ENCODE results near the gene DLX5.
A peak's percentile ranks its signal among the peaks of the same experiment; 100 is the strongest.
"Not testable (repeated sequence)": the region's sequence is repeated elsewhere in the genome, so short reads cannot be mapped to it uniquely, and the experiment has no call there.

Gene DLX5

DNA sequence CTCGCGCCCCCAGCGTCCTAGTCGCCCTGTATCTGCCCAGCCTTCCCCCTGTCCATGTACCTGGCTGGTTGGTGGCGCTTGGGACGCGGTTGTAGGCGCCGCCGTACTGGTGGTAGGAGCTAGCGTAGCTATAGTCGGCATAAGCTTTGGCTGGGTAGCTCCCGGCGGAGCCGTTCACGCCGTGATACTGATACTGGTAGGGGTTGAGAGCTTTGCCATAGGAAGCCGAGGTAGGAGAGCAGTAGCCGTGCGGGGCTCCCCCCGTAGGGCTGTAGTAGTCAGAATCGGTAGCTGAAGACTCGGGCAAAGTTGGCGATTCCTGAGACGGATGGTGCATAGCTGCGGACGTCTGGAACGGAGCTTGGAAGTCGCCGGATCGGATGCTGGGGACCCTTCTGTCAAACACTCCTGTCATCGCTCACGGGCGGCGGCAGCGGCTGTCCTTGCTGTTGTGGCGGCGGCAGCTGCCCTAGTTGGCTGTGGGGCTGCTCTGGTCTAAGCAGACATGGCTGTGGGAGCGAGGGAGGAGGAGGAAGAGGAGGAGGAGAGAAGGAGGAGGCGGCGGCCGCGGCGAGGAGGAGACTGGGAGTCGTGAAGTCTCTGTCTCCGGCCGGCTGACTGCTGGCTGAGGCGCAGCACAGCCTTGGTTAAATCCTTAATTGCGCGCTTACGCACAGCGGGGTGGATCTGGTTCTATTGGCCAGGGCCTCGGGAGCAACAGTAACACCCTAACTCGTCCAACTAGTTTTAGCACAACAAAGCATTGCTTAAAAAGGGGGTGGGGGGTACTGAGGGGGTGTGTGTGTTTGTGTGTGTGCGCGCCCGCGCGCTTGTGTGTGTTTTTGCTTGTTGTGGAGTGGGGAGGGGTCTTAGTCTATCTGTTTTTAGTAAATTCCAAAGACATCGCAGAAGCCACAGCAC lies at the start of gene DLX5:
DLX5 (minus strand) TSS at position 623 of the 921 bp plus-strand sequence; CDS start at position 415, 208 bp downstream.
- H3K4me3 ChIP-seq (ENCODE audit: low read depth, low read length) = peak within 1 kb of the TSS; percentile 13

DNA sequence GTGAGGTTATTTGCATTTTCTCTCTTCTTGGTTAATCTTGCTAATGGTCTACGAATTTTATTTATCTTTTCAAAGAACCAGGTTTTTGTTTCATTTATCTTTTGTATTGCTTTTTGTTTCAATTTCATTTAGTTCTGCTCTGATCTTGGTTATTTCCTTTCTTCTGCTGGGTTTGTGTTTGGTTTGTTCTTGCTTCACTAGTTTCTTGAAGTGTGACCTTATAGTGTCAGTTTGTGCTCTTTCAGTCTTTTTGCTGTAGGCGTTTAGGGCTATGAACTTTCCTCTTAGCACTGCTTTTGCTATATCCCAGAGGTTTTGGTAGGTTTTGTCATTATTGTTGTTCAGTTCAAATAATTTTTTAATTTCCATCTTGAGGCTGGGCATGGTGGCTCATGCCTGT lies 47.4 kb upstream of the DLX5 start:
- not testable (repeated sequence) for H3K4me3 ChIP-seq (ENCODE audit: low read depth, low read length)

DNA sequence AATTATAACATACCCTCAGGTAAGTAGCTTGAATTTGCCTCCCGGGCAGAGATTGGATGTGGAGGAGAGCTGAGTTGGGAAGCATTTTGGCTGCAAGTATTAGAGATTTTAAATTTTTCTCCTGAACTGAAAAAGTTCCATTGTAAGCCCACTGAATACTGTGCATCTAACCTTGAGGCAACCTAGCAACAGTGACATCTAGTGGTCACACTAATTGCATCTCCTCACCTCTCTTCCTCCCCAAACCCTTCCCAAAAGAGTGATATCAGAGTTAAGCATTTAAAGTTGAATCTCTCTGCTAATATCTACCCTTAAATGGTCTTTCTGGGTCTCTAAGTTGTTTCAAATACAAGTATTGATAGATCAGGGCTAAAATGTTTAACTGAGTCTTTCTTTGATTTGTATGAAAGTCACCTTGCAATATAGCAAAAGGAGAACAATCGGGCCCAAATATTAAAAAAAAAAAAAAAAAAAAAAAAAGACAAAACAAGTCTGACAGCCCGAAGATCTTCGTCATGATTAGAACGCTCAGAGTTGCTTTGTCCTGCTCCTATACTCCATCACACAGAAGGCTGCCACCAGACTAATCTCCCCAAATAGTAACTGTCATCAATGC lies 40.4 kb upstream of the DLX5 start:
- H3K4me3 ChIP-seq (ENCODE audit: low read depth, low read length) = no peak overlapping the region

DNA sequence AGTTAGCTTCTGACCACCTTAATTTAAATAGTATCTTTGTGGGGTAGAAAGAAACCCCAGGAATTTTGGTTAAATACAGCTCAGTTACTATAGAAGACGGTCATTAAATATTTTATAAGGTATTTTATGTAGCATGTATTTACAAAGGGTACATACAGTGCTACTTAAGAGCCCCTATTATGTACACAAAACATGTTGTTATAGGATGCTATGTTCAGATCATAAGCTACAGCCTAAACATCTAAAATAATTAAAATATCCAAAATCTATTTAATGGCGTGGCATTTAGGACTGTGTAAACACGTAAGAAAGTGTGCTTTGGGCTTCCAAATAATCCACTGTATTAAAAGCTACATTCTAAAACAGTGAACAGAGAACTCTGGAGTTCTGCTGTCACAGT lies 39.4 kb upstream of the DLX5 start:
- no peak overlapping the region for H3K4me3 ChIP-seq (ENCODE audit: low read depth, low read length)

GRCh38 chr7:97043281-97043680 lies 18.6 kb upstream of the DLX5 start:
- no peak overlapping the region for H3K4me3 ChIP-seq (ENCODE audit: low read depth, low read length)

DNA sequence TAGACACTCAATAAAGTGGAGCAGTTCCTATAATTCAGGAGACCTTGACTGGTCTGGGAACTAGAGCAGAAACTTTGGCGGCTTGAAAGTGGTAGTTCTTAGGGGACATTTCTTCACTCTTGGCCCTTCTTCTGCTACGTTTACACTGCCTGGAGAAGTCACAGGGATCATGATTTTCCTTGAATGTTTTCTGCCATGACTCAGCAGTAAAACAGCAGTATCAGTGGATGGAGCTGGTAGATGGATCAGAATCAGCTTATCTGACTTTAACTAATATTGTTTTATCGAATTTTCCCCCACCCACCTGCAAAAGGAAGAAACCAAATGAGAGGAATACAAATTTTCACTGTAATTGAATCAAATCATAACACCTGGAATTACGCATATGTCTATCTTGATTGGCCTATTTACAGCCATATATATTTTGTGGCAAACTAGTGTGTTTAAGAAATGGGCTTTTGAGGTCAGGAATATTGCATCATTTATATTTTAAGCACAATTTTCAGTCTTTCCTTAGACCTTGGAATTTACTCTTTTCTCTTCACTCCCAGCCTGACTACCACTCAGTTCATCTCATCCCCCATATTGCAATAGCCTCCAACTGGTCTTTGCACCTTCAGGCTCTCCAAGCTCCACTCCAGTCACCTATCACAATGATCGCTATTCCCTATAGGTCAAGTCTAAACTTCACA lies 14.9 kb upstream of the DLX5 start:
- H3K4me3 ChIP-seq (ENCODE audit: low read depth, low read length) = no peak overlapping the region

DNA sequence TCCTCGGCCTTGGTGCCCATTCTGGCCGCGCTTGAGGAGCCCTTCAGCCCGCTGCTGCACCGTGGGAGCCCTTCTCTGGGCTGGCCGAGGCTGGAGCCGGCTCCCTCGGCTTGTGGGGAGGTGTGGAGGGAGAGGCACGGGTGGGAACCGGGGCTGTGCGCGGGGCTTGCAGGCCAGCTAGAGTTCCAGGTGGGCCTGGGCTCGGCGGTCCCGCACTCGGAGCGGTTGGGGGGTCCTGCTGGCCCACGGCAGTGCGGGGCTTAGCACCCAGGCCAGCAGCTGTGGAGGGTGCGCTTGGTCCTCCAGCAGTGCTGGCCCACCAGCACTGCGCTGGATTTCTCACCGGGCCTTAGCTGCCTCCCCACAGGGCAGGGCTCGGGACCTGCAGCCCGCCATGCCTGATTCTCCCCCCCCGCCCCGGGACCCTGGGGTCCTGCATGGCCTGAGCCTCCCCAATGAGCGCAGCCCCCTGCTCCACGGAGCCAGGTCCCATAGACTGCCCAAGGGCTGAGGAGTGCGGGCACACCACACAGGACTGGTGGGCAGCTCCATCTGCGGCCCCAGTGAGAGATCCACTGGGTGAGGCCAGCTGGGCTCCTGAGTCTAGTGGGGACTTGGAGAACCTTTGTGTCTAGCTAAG lies 9.7 kb upstream of the DLX5 start:
- H3K4me3 ChIP-seq (ENCODE audit: low read depth, low read length) = not testable (repeated sequence)

DNA sequence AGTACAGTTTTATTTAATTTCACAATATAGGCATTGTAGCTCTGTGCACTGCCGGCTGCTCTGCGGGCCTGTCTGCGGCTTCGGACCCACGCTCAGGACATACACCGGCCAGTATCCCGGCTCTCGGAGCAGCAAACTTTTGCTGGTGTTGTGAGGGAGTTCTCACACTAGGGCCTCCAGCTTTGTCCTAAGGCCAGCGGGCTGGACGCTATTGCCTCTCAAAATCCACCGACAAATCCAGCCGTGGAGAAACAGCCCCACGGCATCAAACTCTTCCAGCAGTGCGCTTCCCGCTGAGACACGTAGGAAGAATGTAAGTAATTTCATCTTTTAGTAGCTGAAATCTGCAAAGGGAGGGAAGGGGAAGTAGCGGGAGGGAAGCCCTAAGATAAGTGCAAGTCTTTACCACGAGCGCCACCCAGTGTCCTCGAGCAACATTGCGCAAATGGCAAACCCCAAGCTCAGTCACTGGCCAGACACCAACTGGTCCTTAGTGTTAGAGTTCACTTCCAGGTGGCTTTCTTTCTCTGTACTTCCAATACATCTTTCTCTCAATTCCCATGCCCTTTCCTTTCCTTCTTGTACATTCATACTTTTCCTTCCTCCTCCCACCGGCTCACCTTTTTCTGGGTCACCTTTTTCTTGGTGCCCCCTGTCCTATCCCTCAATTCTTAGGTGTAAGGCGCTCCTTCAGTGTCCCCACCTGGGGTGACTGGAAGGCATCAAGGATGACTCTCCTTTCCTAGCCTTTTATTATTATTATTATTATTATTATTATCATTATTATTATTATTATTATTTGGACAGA lies 3.0 kb upstream of the DLX5 start:
- no peak overlapping the region for H3K4me3 ChIP-seq (ENCODE audit: low read depth, low read length)

DNA sequence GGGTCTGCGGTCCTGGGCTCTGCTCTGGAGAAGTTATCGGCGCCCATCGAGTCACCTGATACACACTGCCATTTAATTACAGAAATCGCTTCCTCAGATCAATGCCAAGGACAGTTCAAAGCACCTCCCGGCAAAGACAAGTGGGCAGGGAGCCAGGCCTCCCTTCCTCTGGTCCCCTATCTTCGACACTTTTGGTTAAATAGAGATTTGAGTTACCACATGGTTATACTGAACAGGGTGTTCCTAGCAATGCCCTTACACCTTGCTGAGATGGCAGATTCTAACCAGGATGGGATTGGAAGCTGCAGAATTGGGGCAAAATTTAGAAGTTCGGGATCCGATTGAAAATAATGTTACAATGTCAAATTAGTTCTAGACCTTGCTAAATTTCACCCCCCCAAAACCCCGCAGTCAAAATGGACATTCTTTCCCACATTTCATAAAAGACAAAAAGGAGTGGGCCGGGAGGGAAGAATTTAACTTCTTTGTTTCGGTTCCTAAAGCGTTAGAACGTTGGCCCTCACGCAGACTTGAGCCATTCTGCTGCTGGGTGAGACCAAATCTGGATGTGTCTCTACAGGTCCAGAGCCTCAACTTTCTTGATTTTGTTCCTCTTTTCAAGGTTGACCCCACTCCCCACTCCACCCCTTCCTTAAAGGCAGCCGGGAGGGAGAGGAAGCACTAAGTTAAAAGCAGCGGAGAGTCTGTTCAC lies 2.2 kb upstream of the DLX5 start:
- H3K4me3 ChIP-seq (ENCODE audit: low read depth, low read length) = no peak overlapping the region

DNA sequence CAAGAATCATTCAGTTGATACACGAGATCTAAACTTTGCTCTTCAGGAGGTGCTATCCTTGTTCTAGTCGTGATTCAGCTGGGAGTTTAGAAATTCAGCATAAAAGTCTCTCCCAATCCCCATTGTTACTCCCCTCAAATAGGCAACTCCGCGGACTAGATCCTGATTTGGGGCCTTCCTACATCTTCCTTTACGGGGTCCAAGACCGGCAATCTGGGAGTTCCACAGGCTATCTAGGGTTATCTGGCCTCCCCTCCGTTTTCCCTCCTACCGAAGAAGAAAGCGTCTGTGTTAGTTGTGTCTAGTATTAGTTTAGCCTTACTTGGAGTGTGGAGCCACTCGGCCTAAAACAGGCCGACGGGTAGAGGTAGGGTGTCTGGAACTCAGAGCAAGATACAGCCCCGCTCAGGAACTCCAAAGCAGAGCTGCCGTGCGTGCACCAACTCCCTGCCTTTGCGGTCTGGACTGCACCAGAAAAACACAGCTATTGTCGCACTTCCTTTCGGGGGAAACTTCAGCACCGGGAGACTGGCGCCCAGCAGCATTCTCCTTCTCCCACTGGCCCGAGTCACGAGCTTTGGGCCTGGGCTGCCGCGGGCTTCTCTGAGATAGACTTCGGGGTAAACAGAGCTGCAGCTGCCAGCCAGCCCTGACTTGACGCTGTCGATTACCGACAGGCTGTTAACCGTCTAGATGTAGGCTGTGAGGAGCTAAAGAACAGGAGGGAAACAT lies 1.5 kb upstream of the DLX5 start:
- H3K4me3 ChIP-seq (ENCODE audit: low read depth, low read length) = no peak overlapping the region

DNA sequence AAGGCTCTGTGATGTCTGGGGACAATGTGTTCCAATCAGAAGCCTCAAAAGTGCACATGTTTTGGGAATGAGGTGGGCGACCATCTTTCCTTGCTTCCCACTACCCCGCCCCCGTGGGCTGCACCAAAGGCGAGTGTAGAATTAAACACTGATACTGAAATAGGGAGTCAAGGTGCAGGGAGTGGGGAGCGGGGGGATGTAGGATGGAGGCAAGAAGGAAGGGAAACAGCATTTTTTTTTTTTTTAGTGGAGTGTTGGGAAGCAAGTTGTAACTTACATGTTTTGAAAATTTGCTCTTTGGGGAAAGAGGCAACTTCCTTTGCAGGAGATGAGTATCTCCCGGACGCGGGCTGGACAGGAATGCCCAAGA lies 484 bp upstream of the DLX5 start:
- no peak overlapping the region for H3K4me3 ChIP-seq (ENCODE audit: low read depth, low read length)

GRCh38 chr7:97022491-97023306 lies 1.9 kb downstream of the DLX5 start:
- no peak overlapping the region for H3K4me3 ChIP-seq (ENCODE audit: low read depth, low read length)

- H3K4me3 ChIP-seq (ENCODE audit: low read depth, low read length) = no peak overlapping the region
Measured at GRCh38 chr7:97021747-97022490, 2.7 kb downstream of the DLX5 start.

GRCh38 chr7:97020996-97021746 lies 3.5 kb downstream of the DLX5 start:
- no peak overlapping the region for H3K4me3 ChIP-seq (ENCODE audit: low read depth, low read length)

GRCh38 chr7:97020601-97020995 lies 4.0 kb downstream of the DLX5 start:
- H3K4me3 ChIP-seq (ENCODE audit: low read depth, low read length) = no peak overlapping the region

- no peak overlapping the region for H3K4me3 ChIP-seq (ENCODE audit: low read depth, low read length)
Measured at GRCh38 chr7:97019710-97020225, 4.9 kb downstream of the DLX5 start.
